Pancreas (tissue), 10 donors: ENCODE data around the gene AGBL1. TPM values are rescaled to one million over a fixed set of nuclear protein-coding genes. Genes with fewer than 3 reads are reported as not detected.

ENCODE experiments used
- ATAC-seq, 4 donors: fragments of 200-7000 bp; cut with Tn5 transposase; one replicate each; pipeline versions ENCODE4 v1.8.0 to v1.9.1; 2020; ENCODE audit warnings: mild to moderate bottlenecking in 4 of 4, moderate library complexity in 4 of 4
- DNase-seq, 6 donors: peaks; one replicate each; pipeline ENCODE4 v3.0.0-alpha.2; 2020
- FAIRE-seq: peaks from 2 replicates; lab custom pipeline; 2012; peaks lifted over from hg19 to GRCh38; lab: Jason Lieb, UNC
- H3K27ac ChIP-seq, 4 donors: fragments of 200-600 bp; sonication (generic); 1 replicate in 3 of 4; 2 replicates in 1 of 4; pipeline versions ENCODE4 v1.5.0 to v1.8.0; 2020
- H3K27me3 ChIP-seq, 4 donors: fragments of 200-600 bp; one replicate each; pipeline ENCODE4 v1.8.0; 2021
- H3K36me3 ChIP-seq, 3 donors: fragments of 200-600 bp; sonication (generic) in 1 of 3; one replicate each; pipeline versions ENCODE4 v1.5.0 to v1.8.0; 2020 to 2021
- H3K4me1 ChIP-seq, 3 donors: fragments of 200-600 bp; one replicate each; pipeline ENCODE4 v1.8.0; 2021
- H3K4me3 ChIP-seq, 4 donors: fragments of 200-600 bp; sonication (generic) in 2 of 4; one replicate each; pipeline versions ENCODE4 v1.5.0 to v1.8.0; 2020 to 2021
- H3K9me3 ChIP-seq, 4 donors: fragments of 200-600 bp; one replicate each; pipeline ENCODE4 v1.8.0; 2021
- CTCF ChIP-seq, 4 donors: fragments of 200-600 bp; sonication (generic) in 3 of 4; IDR thresholded peaks; one replicate each; pipeline versions ENCODE4 v1.5.0 to v1.8.0; 2021; ENCODE audit warnings: antibody characterized with exemption in 4 of 4
- WGBS, 2 donors: extraction: QIAGEN DNeasy Blood & Tissue Kit; methylation state at CpG; one replicate each; pipeline ENCODE4 v1.1.7; 2013; 5-methylcytosine and 5-hydroxymethylcytosine counted together
- intact Hi-C, 3 donors: fragments of 100-400 bp; cut with DNase I; formaldehyde crosslinking; loops; one replicate each; pipeline versions ENCODE4 v1.11.1 to v1.14.2; 2022
- polyA plus RNA-seq, 2 donors: library from polyadenylated mRNA; stranded (reverse); fragments of 200-250 nt; gene quantifications; one replicate each; pipeline ENCODE4 v1.2.3, GENCODE V29; 2013
- total RNA-seq, 6 donors: library from RNA; stranded (reverse); fragmentation: NEBNext Ultra II Directional in 4 of 6; extraction: Animal tissue kit (Norgen Biotek cat#: 25700) in 4 of 6; gene quantifications; one replicate each; pipeline versions ENCODE4 v1.2.1 to v1.2.4, GENCODE V29; 2021 to 2023
- donor health status: healthy with polysubstance abuse.
- donor health status: DM: no; HTN: no; CAD: no; lungs with moderate emphysema.
- donor health status: DM: no; HTN: no; CAD: no.
- donor health status: control.
- donor health status: control.
- donor health status: Bipolar disorder and iron deficiency.
- donor health status: DM: yes; HTN: yes; CAD: no.
- donor health status: DM: no; HTN: no; CAD: no.
- donor health status: DM: no; HTN: no; CAD: no.
- donor health status: DM: yes; HTN: yes; CAD: no.

The AGBL1 gene
- total and polyA plus RNA-seq, 8 donors = under 0.01 to 0.06 (median 0.05) TPM; not detected in 5

GRCh38 chr15:86744198-86744780 lies 664.6 kb downstream of the AGBL1 start:
- FAIRE-seq (no peak), DNase-seq (no peak), ATAC-seq (no peak)
- Histone ChIP-seq H3K27ac (no peak overlapping the region), H3K27me3 (no peaks in the 10 kb centered on the region), H3K9me3 (no peaks in the 10 kb centered on the region), H3K4me3 (no peak overlapping the region), H3K4me1 (no peaks in the 10 kb centered on the region), H3K36me3 (no peaks in the 10 kb centered on the region)
- WGBS, 2 donors = 34 to 46% methylated on average over 7 of the region's 7 CpGs
- intact Hi-C loops = loop anchor here in 1 of 3 donors (10.0 kb wide), 1 partner anchor 879 kb away; no protein-coding TSS in a partner anchor
- TF ChIP-seq CTCF (IDR thresholded peaks at IDR 0.05) = no peak

GRCh38 chr15:86751116-86751515 lies 671.4 kb downstream of the AGBL1 start:
- H3K27me3 ChIP-seq = peaks cover 0 to 3% (median 0%) of the 10 kb centered on the region in 4 donors
- no peaks in the 10 kb centered on the region for H3K36me3 ChIP-seq
- ATAC-seq (no peak), DNase-seq (no peak), FAIRE-seq (no peak)
- H3K4me1 ChIP-seq = no peaks in the 10 kb centered on the region
- H3K4me3 ChIP-seq = no peak overlapping the region
- TF ChIP-seq CTCF (IDR thresholded peaks at IDR 0.05) = no peak
- no peak overlapping the region for H3K27ac ChIP-seq
- intact Hi-C loops = no loop called here
- no peaks in the 10 kb centered on the region for H3K9me3 ChIP-seq
- 30 to 34% methylated on average over 1 of the region's 1 CpG for WGBS, 2 donors

GRCh38 chr15:86754846-86755245 lies 675.2 kb downstream of the AGBL1 start:
- WGBS, 2 donors = 43 to 52% methylated on average over 3 of the region's 3 CpGs
- FAIRE-seq = no peak
- no peak for TF ChIP-seq CTCF (IDR thresholded peaks at IDR 0.05)
- Histone ChIP-seq H3K27me3 (peaks cover 0 to 3% (median under 1%) of the 10 kb centered on the region in 4 donors), H3K27ac (no peak overlapping the region), H3K4me1 (no peaks in the 10 kb centered on the region), H3K4me3 (no peak overlapping the region), H3K9me3 (no peaks in the 10 kb centered on the region), H3K36me3 (no peaks in the 10 kb centered on the region)
- no peak for ATAC-seq
- DNase-seq = no peak
- intact Hi-C loops = no loop called here

GRCh38 chr15:86756688-86757087 lies 677.0 kb downstream of the AGBL1 start:
- Histone ChIP-seq H3K27me3 (peaks cover 0 to 3% (median 1%) of the 10 kb centered on the region in 4 donors), H3K27ac (no peak overlapping the region), H3K9me3 (no peaks in the 10 kb centered on the region), H3K4me3 (no peak overlapping the region), H3K36me3 (no peaks in the 10 kb centered on the region), H3K4me1 (no peaks in the 10 kb centered on the region)
- ATAC-seq (no peak), FAIRE-seq (no peak), DNase-seq (no peak)
- intact Hi-C loops = no loop called here
- 66 to 79% methylated on average over 3 of the region's 3 CpGs for WGBS, 2 donors
- TF ChIP-seq CTCF (IDR thresholded peaks at IDR 0.05) = no peak

GRCh38 chr15:86759800-86760523 lies 680.3 kb downstream of the AGBL1 start:
- ATAC-seq (no peak), FAIRE-seq (no peak), DNase-seq (no peak)
- TF ChIP-seq CTCF (IDR thresholded peaks at IDR 0.05) = no peak
- intact Hi-C loops = no loop called here
- H3K36me3 ChIP-seq = no peaks in the 10 kb centered on the region
- H3K9me3 ChIP-seq = no peaks in the 10 kb centered on the region
- no peak overlapping the region for H3K27ac ChIP-seq
- 38 to 41% methylated on average over 5 of the region's 5 CpGs for WGBS, 2 donors
- no peak overlapping the region for H3K4me3 ChIP-seq
- no peaks in the 10 kb centered on the region for H3K4me1 ChIP-seq
- peaks cover 0 to 8% (median 1%) of the 10 kb centered on the region in 4 donors for H3K27me3 ChIP-seq
